LoVo (cell line): ENCODE measurements around the gene ACBD3.

ENCODE experiments used
- DNase-seq: peaks from one replicate; pipeline ENCODE4 v3.0.0-alpha.2; 2016; ENCODE audit warnings: low spot score

ACBD3 gene

DNA sequence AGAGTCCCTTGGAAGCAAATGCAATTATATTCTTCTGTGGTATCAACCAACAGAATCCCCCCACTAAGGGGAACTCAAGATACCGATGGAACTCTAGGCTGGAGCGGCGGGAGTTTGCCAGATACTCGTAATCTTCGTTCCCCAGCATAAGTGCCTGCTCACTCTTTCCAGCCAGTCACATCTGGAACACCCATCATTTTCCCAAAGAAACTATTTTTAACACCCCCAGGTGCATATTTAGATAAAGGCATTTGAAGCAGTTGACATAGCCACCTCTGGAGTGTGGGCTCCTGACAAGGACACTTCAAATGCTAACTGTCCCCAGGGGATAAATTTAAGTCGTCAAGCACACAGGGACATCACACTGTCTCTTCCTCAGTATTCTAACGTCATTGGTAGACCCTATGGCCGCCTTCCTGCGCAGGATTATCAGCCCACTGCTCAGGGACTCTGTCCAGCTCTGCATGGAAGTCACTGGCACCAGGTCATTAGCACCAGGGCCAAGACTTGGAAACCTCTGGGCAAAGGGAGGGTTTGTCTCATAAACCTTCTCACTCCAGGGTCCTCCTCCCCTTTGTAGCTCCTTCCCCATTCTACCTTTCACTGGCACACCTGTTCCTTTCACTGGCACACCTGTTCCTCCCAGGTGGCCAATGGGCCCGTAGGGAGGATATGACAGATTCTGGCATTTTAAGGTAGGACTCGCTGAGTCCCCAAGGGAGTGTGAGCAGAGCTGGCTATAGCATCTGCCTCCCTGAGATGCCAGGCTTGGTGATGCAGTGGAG is 75.3 kb downstream of the ACBD3 start:
- DNase-seq, result no peak

DNA sequence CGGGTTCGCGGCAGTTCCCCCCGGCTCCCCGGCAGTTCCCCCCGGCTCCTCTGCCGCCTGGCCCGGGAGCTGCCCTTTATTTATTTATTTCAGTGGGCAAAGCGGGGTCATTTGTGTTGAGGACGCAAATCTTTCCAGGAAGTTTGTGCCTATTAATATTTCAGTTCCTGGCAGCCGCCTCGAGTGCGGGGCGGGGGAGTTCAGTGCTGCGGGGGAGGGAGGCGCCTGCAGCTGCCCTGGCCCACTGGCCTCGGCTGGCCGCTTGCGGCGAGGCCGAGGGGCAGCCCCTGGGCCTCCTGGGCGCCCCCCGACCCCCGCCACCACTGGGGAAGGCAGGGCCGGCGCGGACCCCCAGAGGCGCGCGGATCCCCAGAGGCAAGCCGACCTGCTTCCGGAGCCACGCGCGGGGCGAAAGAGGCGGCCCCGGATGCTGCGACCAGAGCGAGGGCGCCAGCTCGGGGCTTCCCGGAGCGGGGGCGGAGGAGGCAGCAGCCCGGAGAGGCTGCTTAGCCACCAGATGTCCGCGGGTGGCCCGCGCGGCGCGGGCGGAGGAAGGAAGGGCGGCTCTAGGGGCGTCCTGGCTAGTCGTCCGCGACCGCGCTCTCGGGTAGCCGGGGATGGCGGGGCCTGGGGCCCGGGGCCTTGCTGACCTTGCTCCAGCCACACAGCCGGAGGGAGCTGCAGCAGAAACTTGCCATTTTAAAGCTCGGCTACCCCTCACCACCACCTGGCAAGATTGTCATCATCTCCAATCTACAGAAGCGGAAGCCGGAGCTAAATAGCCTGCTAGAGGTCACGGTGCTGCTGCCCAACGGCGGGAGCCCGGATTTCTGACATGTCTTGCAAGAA is 76.1 kb downstream of the ACBD3 start:
- DNase-seq, result peak; percentile 31

- peak; percentile 83 for DNase-seq
Measured at GRCh38 chr1:226109829-226110248, 76.7 kb downstream of the ACBD3 start.

DNA sequence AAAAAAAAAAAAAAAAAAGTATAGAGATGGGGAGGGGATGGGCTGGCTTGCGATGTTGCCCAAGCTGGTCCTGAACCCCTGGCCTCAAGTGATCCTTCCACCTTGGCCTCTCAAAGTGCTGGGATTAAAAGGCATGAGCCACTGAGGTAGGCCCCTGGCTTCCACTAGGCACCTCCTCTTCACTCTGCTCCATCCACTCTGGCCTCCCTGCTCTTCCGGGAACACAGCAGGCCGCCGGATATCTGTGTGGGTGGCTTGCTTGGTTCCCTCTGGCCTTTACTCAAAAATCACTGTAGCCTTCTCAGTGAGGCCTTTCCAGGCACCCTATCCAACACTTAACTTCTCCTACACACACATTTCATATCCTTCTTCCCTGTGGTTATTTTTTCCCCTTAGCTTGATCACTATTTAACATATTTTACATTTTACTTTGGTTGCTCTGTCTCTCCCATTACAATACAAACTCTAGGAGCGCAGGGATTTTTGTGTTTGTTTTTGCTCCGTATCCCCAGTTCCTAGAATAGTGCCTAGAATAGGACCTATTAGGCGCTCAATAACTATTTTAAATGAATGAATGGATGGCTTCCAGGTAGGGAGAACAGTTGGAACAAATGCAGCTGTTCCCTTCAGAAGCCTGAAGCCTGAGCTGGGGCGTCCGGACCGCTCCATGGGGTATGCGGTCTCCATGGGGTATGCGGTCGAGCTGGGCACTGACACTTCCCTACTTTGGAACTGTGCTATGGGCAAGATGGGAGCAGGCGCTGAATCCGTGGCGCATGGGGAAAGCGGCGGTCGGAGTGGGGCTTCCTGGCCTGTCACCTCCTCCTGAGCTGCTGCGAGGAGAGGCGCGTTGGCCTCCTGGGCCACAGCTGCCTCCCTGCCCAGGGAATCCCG is 77.4 kb downstream of the ACBD3 start:
- no peak for DNase-seq

DNA sequence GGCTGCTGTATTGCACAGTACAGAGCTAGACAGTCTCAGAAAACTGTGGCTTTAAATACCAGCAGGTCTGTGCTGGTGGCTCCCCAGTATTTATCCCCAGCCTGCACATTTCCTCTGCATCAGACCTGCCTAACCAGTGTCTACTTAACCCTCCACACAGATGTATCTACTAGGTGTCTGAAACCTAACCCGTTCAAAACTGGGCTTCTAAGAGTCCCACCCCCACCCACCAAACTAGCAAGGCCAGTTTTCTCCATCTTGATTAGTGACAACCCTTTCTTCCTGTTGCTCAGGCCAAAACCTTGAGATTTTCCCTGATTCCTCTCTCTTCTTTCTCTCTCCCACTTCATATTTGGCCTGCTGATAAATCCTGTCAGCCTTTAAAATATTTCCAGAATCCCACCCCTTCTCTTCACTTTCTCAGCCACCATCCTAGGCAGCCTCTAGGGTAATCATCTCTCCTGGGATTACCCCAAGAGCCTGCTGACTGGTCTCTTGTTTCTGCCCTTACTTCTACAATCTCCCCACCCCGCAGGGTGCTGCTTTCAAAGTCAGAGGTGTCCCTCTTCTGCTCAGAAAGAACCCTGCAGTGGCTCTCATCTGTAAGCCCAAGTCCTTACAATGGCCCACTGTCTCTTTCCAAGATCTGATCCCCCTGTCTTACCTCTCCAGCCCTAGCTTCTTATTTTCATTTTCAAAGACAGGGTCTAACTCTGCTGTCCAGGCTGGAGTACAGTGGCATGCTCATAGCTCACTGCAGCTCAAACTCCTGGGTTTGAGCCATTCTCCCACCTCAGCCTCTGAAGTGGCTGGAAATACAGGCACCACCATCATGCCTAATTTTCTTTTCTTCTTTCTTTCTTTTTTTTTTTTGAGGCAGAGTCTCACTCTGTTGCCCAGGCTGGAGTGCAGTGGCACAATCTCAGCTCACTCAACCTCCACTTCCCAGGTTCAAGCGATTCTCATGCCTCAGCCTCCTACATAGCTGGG is 78.8 kb downstream of the ACBD3 start:
- DNase-seq, result no peak

- DNase-seq, result no peak
Measured at GRCh38 chr1:226104671-226105121, 81.8 kb downstream of the ACBD3 start.

- DNase-seq, result no peak
Measured at GRCh38 chr1:226100436-226101391, 85.8 kb downstream of the ACBD3 start.

DNA sequence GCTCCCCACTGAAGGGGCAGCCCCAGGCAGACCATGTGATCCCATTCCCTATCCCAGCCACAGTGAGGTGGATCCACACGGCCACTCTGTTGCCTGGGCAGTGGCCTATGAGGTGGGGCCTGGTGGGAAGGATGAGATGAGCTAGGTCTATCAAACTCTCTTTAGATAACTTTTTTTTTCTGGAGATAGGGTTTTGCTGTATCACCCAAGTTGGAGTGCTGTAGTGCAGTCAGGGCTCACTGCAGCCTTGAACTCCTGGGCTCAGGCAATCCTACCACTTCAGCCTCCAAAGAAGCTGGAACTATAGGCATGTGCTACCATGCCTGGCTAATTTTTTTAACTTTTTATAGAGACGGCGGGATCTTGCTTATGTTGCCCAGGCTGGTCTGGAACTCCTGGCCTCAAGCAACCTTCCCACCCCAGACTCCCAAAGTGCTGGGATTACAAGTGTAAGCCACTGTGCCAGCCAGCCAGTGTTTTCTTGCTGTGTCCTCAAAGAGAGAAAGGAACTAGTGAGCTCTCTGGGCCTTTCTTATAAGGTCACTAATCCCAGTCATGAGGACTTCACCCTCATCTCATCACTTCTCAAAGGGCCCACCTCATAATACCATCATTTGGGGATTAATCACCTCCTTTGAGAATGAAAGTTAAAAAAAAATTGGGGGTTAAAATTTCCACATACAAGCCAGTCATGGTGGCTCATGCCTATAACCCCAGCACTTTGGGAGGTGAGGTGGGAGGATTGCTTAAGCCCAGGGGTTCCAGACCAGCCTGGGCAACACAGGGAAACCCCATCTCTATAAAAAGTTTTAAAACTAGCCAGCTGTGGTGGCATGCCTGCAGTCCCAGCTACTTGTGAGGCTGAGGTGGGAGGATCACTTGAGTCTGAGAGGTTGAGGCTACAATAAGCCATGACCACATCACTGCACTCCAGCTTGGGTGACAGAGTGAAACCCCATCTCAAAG is 87.4 kb downstream of the ACBD3 start:
- no peak for DNase-seq

DNA sequence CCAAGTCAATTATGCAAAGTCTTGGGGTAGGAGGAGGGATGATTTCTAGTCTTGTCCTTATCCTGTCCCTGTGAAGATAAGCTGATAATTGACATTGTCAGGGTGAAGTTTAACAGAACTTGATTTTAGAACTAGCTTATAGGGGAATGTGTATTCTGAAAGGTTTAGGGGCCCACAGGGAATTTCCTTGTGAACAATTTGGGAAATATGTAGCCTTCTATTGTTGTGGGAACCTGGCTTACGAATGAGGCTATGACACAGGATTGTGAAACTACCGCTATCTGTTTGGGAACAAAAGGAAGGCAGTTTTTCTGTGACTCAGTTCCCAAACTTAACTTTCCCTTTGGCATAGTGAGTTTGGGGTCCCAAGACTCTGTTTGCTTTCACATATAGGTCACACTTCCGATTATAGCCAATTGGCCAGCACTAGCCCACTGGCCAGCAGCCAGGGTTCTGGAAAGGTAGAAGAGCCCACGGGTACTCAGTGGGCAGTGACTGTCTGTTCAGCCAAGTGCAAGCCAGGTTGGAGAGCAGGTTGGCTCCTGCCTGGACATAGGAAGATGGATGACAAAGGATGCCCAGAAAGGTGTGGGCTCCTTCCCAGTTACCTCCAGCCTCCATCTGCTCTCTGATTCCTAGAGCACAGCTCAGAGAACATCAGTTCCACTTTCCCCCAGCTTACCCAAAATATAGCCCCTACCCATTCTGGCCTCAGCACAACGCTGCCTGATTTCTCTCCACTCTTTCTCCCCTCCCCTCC is 88.5 kb downstream of the ACBD3 start:
- DNase-seq, result no peak

- DNase-seq, result no peak
Measured at GRCh38 chr1:226095286-226095685, 91.3 kb downstream of the ACBD3 start.
